Measurements from ENCODE around the gene THAP7. TPM values are rescaled to one million over a fixed set of nuclear protein-coding genes. Genes with fewer than 3 reads are reported as not detected.

Gene THAP7
- total RNA-seq, 1 donor = 21.8 TPM

- TF ChIP-seq, protein P1, sequence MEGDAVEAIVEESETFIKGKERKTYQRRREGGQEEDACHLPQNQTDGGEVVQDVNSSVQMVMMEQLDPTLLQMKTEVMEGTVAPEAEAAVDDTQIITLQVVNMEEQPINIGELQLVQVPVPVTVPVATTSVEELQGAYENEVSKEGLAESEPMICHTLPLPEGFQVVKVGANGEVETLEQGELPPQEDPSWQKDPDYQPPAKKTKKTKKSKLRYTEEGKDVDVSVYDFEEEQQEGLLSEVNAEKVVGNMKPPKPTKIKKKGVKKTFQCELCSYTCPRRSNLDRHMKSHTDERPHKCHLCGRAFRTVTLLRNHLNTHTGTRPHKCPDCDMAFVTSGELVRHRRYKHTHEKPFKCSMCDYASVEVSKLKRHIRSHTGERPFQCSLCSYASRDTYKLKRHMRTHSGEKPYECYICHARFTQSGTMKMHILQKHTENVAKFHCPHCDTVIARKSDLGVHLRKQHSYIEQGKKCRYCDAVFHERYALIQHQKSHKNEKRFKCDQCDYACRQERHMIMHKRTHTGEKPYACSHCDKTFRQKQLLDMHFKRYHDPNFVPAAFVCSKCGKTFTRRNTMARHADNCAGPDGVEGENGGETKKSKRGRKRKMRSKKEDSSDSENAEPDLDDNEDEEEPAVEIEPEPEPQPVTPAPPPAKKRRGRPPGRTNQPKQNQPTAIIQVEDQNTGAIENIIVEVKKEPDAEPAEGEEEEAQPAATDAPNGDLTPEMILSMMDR (IDR thresholded peaks at IDR 0.05; ENCODE audit: insufficient read depth, low read length) = no peak
- peak overlapping the region; percentile 92 for H3K4me3 ChIP-seq (ENCODE audit: low read depth, low read length)
- peak; percentile 6 for DNase-seq (ENCODE audit: low read depth)
Measured at GRCh38 chr22:20983081-20983771, 18.7 kb downstream of the THAP7 start.

- no peak for DNase-seq (ENCODE audit: low read depth)
Measured at GRCh38 chr22:20982563-20982882, 19.4 kb downstream of the THAP7 start.

DNA sequence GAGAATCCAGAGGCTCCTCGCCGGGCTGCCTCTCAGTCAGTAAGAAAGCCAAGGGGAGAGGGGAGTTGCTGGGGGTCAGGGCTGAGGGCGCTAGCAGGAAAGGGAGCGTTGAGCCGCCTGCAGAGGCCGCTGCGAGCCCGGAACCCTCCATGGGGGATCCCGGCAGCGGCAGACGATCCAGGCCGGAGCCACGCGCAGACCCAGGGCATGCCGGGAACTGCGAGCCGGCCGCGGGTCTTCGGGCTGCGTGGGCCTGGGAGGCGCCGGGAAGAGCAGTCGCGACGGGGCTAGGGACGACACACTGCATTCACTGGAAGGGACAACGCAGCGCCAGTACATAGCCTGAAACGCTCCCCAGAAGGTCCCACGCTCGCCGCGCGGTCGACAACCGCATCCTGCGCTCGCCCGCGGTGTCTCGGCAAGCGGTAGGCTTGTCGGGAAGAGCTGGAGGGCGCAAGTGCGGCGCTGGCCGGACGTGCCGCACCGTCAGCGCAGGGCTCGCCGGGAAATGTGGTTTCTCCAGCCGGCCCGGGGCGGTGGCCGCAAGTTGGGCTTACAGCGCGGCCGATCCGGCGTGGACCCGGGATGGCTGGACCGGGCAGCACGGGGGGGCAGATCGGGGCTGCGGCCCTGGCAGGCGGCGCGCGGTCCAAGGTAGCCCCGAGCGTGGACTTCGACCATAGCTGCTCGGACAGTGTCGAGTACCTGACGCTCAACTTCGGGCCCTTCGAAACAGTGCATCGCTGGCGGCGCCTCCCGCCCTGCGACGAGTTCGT, 19.9 kb downstream of the THAP7 start, which contains the start of gene LZTR1:
Gene LZTR1 (plus strand): TSS at position 511 of the 776 bp plus-strand sequence. CDS start 75 bp downstream, at position 586.
- TF ChIP-seq, protein P1 (IDR thresholded peaks at IDR 0.05; ENCODE audit: insufficient read depth, low read length) = peak; percentile 71
- H3K4me3 ChIP-seq (ENCODE audit: low read depth, low read length) = peak within 1 kb of the TSS; percentile 92
- peak; percentile 80 for DNase-seq (ENCODE audit: low read depth)

More at GRCh38 chr22:20982563-20982882, 19.4 kb downstream of the THAP7 start:
- H3K4me3 ChIP-seq (ENCODE audit: low read depth, low read length) = peak overlapping the region; percentile 92
- TF ChIP-seq, protein P1 (IDR thresholded peaks at IDR 0.05; ENCODE audit: insufficient read depth, low read length) = no peak

GRCh38 chr22:20980938-20981722, 20.8 kb downstream of the THAP7 start:
- TF ChIP-seq, protein P1 (IDR thresholded peaks at IDR 0.05; ENCODE audit: insufficient read depth, low read length) = no peak
- no peak for DNase-seq (ENCODE audit: low read depth)
- H3K4me3 ChIP-seq (ENCODE audit: low read depth, low read length) = peak overlapping the region; percentile 92

DNA sequence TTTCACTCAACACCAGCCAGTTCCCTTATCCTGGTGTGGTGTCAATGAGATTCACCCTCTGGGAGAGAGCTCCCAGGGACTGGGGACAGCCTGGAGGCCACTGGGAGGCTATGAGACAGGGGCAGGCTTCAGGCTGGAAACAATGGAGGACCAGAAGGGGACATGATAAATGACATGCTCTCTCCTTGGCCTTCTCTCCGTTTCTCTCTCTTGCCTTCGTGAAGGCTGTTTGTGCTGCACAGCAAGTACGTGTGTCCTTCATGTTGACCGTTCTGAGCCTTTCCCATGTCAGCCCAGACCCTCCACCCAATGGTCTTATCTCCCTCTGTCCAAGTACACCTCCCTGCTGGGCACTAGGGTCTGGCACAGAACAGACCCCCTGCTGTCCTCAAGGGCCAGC, 21.4 kb downstream of the THAP7 start:
- no peak overlapping the region for H3K4me3 ChIP-seq (ENCODE audit: low read depth, low read length)
- TF ChIP-seq, protein P1 (IDR thresholded peaks at IDR 0.05; ENCODE audit: insufficient read depth, low read length) = no peak
- DNase-seq (ENCODE audit: low read depth) = no peak

GRCh38 chr22:20979940-20980453, 21.9 kb downstream of the THAP7 start:
- TF ChIP-seq, protein P1 (IDR thresholded peaks at IDR 0.05; ENCODE audit: insufficient read depth, low read length) = no peak
- H3K4me3 ChIP-seq (ENCODE audit: low read depth, low read length) = no peak overlapping the region
- DNase-seq (ENCODE audit: low read depth) = no peak

Data from fibroblast of the aortic adventitia (primary cell).